ENCODE measurements around the gene KDM7A.
A peak's percentile ranks its signal among the peaks of the same experiment; 100 is the strongest.

Gene KDM7A

GRCh38 chr7:140069298-140069949, 107.4 kb downstream of the KDM7A start:
- Histone ChIP-seq H3K9ac (ENCODE audit: low read length) (no peak overlapping the region), H3K4me1 (ENCODE audit: control insufficient read depth, insufficient read depth, low read length) (no peaks in the 10 kb centered on the region)

DNA sequence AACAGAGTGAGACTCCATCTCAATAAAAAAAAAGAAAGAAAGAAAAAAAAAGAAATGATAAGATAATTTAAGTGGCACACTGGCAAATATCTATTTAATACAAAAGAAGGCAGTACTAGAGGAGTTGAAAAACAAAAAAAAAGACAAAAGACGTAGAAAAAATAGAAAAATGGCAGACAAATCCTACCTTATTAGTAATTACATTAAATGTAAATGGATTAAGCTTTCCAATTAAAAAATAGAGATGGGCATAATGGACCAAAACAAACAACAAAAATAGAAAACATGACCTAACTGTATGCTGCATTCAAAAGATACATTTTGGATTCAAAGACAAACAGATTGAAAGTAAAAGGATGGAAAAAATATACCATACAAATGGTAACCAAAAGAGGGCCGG, 108.8 kb downstream of the KDM7A start:
- Histone ChIP-seq H3K9ac (ENCODE audit: low read length) (no peak overlapping the region), H3K4me3 (ENCODE audit: low read length) (no peak overlapping the region), H3K27me3 (ENCODE audit: control insufficient read depth, insufficient read depth, low read length) (no peaks in the 10 kb centered on the region), H3K4me1 (ENCODE audit: control insufficient read depth, insufficient read depth, low read length) (no peaks in the 10 kb centered on the region), H3K9me3 (ENCODE audit: control insufficient read depth, low read length) (no peaks in the 10 kb centered on the region), H3K36me3 (ENCODE audit: control insufficient read depth, insufficient read depth, low read length) (no peaks in the 10 kb centered on the region)

More at GRCh38 chr7:140069298-140069949, 107.4 kb downstream of the KDM7A start:
- no peak overlapping the region for H3K4me3 ChIP-seq (ENCODE audit: low read length)
- H3K9me3 ChIP-seq (ENCODE audit: control insufficient read depth, low read length) = no peaks in the 10 kb centered on the region
- H3K27me3 ChIP-seq (ENCODE audit: control insufficient read depth, insufficient read depth, low read length) = no peaks in the 10 kb centered on the region
- H3K36me3 ChIP-seq (ENCODE audit: control insufficient read depth, insufficient read depth, low read length) = no peaks in the 10 kb centered on the region

GRCh38 chr7:140067052-140067451, 109.7 kb downstream of the KDM7A start:
- Histone ChIP-seq H3K27me3 (ENCODE audit: control insufficient read depth, insufficient read depth, low read length) (no peaks in the 10 kb centered on the region), H3K36me3 (ENCODE audit: control insufficient read depth, insufficient read depth, low read length) (no peaks in the 10 kb centered on the region), H3K4me1 (ENCODE audit: control insufficient read depth, insufficient read depth, low read length) (no peaks in the 10 kb centered on the region), H3K9ac (ENCODE audit: low read length) (no peak overlapping the region), H3K4me3 (ENCODE audit: low read length) (no peak overlapping the region), H3K9me3 (ENCODE audit: control insufficient read depth, low read length) (no peaks in the 10 kb centered on the region)

DNA sequence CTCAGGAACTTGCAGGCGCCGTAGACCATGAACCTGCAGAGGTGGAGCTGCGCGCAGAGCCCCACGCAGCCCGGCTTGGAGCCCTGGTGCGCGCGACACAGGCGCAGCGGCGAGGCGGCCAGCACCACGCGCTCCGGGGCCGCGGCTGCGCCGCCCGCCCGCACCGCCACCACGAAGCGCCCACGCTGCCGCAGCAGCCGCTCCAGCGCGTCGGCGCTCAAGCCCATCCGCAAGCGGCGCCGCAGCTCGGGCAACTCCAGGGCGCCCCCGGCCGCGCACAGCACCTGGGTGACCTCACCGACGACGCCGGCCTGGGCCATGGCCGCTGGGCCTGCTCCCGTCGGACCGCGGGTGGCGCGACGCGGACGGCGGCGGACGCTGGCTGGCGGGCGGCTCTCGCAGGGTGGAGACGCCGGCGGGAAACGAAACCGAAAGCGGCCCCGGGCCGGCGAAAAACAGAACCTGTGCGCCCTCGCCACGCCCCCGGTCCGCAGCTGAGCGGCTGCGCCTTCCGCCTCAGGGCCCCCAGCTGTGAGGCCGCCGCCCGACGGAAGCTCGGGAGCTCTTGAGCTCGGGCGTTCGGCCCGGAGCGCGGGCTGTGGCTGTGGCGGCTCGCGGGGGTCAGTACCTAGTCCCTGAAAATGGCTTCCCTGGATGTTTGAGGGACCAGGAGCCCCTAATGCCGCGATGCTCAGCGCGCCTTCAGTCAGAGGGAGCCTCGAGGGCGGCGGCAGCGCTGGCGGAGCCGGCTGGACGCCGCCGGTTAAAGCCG, 114.1 kb downstream of the KDM7A start, which contains the start of gene PARP12:
PARP12 (minus strand) TSS at position 424 of the 772 bp plus-strand sequence; CDS start at position 320, 104 bp downstream.
- peak within 1 kb of the TSS; percentile 20 for H3K4me3 ChIP-seq (ENCODE audit: low read length)
- H3K9me3 ChIP-seq (ENCODE audit: control insufficient read depth, low read length) = no peaks in the 10 kb centered on the region
- peak within 1 kb of the TSS; percentile 79 for H3K9ac ChIP-seq (ENCODE audit: low read length)
- no peaks in the 10 kb centered on the region for H3K27me3 ChIP-seq (ENCODE audit: control insufficient read depth, insufficient read depth, low read length)
- no peaks in the 10 kb centered on the region for H3K36me3 ChIP-seq (ENCODE audit: control insufficient read depth, insufficient read depth, low read length)
- peaks cover 38% of the 10 kb centered on the region for H3K4me1 ChIP-seq (ENCODE audit: control insufficient read depth, insufficient read depth, low read length)

GRCh38 chr7:140062118-140062527, 114.7 kb downstream of the KDM7A start:
- Histone ChIP-seq H3K9ac (ENCODE audit: low read length) (peak overlapping the region; percentile 79), H3K36me3 (ENCODE audit: control insufficient read depth, insufficient read depth, low read length) (peaks cover 3% of the 10 kb centered on the region), H3K9me3 (ENCODE audit: control insufficient read depth, low read length) (no peaks in the 10 kb centered on the region), H3K4me3 (ENCODE audit: low read length) (no peak overlapping the region), H3K27me3 (ENCODE audit: control insufficient read depth, insufficient read depth, low read length) (no peaks in the 10 kb centered on the region), H3K4me1 (ENCODE audit: control insufficient read depth, insufficient read depth, low read length) (peaks cover 43% of the 10 kb centered on the region)

GRCh38 chr7:140061607-140061930, 115.2 kb downstream of the KDM7A start:
- no peaks in the 10 kb centered on the region for H3K9me3 ChIP-seq (ENCODE audit: control insufficient read depth, low read length)
- H3K36me3 ChIP-seq (ENCODE audit: control insufficient read depth, insufficient read depth, low read length) = peaks cover 8% of the 10 kb centered on the region
- H3K9ac ChIP-seq (ENCODE audit: low read length) = peak overlapping the region; percentile 79
- no peaks in the 10 kb centered on the region for H3K27me3 ChIP-seq (ENCODE audit: control insufficient read depth, insufficient read depth, low read length)
- no peak overlapping the region for H3K4me3 ChIP-seq (ENCODE audit: low read length)
- H3K4me1 ChIP-seq (ENCODE audit: control insufficient read depth, insufficient read depth, low read length) = peaks cover 43% of the 10 kb centered on the region

- Histone ChIP-seq H3K9ac (ENCODE audit: low read length) (no peak overlapping the region), H3K27me3 (ENCODE audit: control insufficient read depth, insufficient read depth, low read length) (no peaks in the 10 kb centered on the region), H3K4me3 (ENCODE audit: low read length) (peak overlapping the region; percentile 28), H3K36me3 (ENCODE audit: control insufficient read depth, insufficient read depth, low read length) (peaks cover 8% of the 10 kb centered on the region), H3K4me1 (ENCODE audit: control insufficient read depth, insufficient read depth, low read length) (peaks cover 43% of the 10 kb centered on the region), H3K9me3 (ENCODE audit: control insufficient read depth, low read length) (no peaks in the 10 kb centered on the region)
Observed at GRCh38 chr7:140060788-140061606, 115.8 kb downstream of the KDM7A start.

- Histone ChIP-seq H3K9ac (ENCODE audit: low read length) (peak overlapping the region; percentile 11), H3K27me3 (ENCODE audit: control insufficient read depth, insufficient read depth, low read length) (no peaks in the 10 kb centered on the region), H3K4me3 (ENCODE audit: low read length) (peak overlapping the region; percentile 10), H3K36me3 (ENCODE audit: control insufficient read depth, insufficient read depth, low read length) (peaks cover 8% of the 10 kb centered on the region), H3K9me3 (ENCODE audit: control insufficient read depth, low read length) (no peaks in the 10 kb centered on the region), H3K4me1 (ENCODE audit: control insufficient read depth, insufficient read depth, low read length) (peaks cover 43% of the 10 kb centered on the region)
Observed at GRCh38 chr7:140060243-140060630, 116.5 kb downstream of the KDM7A start.

DNA sequence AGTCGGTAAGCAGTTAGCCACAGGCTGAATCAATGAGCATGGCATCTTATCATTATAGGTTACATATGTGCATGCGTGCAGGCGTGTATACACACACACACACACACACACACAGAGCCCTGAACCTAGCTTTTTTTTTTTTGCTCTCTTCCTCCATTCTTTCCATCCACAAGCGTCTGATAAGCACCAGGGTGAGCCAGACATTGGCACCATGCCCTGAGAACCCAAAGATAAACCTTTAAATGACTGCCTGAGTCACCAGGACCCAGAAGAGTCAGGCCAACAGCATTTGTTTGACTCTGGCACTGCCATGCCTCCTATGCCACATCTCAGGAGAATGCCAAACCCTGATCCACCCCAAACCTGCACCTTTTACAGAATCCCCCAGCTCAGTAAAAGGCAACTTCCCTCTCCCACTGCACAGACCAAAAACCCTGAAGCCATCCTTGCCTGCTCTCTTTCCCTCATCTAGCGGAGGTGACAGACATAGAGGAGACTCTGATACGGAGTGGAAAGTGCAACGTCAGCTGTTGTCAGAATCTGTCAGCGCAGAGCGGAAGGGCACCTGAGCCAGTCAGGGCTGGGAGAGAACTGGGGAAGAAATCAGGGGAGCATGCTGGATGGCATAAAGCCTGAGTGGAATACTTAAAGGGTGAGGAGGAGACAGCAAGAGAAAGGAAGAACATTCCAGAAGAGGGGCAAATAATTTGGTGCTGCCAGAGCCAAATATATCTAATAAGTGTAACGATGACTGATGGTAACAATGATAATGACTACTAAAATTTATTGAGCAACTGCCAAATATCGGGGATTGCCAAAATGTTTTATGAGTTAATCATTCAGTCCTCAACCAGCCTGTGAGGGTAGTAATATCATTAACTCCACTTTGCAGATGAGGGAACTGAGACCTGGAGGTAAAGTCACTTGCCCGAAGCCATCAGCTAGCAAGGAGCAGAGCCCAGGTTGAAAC, 117.2 kb downstream of the KDM7A start:
- peak overlapping the region; percentile 11 for H3K9ac ChIP-seq (ENCODE audit: low read length)
- no peaks in the 10 kb centered on the region for H3K27me3 ChIP-seq (ENCODE audit: control insufficient read depth, insufficient read depth, low read length)
- H3K4me3 ChIP-seq (ENCODE audit: low read length) = peak overlapping the region; percentile 10
- peaks cover 43% of the 10 kb centered on the region for H3K4me1 ChIP-seq (ENCODE audit: control insufficient read depth, insufficient read depth, low read length)
- peaks cover 8% of the 10 kb centered on the region for H3K36me3 ChIP-seq (ENCODE audit: control insufficient read depth, insufficient read depth, low read length)
- H3K9me3 ChIP-seq (ENCODE audit: control insufficient read depth, low read length) = no peaks in the 10 kb centered on the region

DNA sequence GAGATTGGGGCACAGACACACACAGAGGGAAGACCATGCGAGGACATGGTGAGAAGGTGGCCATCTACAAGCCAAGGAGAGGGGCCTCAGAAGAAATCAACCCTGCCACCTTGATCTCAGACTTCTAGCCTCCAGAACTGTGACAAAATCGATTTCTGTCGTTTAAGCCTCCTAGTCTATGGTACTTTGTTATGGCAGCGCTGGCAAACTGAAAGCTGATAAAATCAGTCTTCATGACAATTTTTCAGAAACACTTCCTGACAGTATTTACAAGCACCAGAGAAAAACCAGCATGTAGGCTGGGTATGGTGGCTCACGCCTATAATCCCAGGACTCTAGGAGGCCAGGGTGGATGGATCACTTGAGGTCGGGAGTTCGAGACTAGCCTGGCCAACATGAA, 118.3 kb downstream of the KDM7A start:
- Histone ChIP-seq H3K4me1 (ENCODE audit: control insufficient read depth, insufficient read depth, low read length) (peaks cover 49% of the 10 kb centered on the region), H3K27me3 (ENCODE audit: control insufficient read depth, insufficient read depth, low read length) (no peaks in the 10 kb centered on the region), H3K4me3 (ENCODE audit: low read length) (no peak overlapping the region), H3K9ac (ENCODE audit: low read length) (no peak overlapping the region), H3K36me3 (ENCODE audit: control insufficient read depth, insufficient read depth, low read length) (peaks cover 8% of the 10 kb centered on the region), H3K9me3 (ENCODE audit: control insufficient read depth, low read length) (no peaks in the 10 kb centered on the region)

DNA sequence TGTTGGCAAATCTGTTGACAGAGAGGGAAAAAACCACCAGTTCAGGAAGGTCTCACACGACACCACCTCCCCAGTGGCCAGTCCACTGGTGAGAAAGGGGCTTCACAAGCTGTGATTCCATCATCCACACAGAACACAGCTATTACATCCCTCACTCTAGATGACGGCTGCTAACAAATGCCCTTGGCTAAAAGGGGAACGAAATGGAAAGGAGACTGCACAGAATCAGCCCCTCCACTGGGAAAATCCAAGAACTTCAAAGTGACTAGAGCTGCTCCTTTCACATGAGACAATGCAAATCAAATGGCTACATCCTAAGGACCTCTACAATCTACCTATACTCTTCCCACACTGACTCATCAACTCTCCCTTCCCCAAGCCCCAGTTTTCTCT, 119.6 kb downstream of the KDM7A start:
- peaks cover 49% of the 10 kb centered on the region for H3K4me1 ChIP-seq (ENCODE audit: control insufficient read depth, insufficient read depth, low read length)
- H3K4me3 ChIP-seq (ENCODE audit: low read length) = no peak overlapping the region
- H3K27me3 ChIP-seq (ENCODE audit: control insufficient read depth, insufficient read depth, low read length) = no peaks in the 10 kb centered on the region
- H3K9me3 ChIP-seq (ENCODE audit: control insufficient read depth, low read length) = no peaks in the 10 kb centered on the region
- H3K36me3 ChIP-seq (ENCODE audit: control insufficient read depth, insufficient read depth, low read length) = peaks cover 8% of the 10 kb centered on the region
- H3K9ac ChIP-seq (ENCODE audit: low read length) = no peak overlapping the region
